ENCODE data around the gene ARMC9. TPM values are rescaled to one million over a fixed set of nuclear protein-coding genes. Genes with fewer than 3 reads are reported as not detected.

ARMC9 gene
- total RNA-seq, 1 donor from 2014 or later: 9.0 TPM

DNA sequence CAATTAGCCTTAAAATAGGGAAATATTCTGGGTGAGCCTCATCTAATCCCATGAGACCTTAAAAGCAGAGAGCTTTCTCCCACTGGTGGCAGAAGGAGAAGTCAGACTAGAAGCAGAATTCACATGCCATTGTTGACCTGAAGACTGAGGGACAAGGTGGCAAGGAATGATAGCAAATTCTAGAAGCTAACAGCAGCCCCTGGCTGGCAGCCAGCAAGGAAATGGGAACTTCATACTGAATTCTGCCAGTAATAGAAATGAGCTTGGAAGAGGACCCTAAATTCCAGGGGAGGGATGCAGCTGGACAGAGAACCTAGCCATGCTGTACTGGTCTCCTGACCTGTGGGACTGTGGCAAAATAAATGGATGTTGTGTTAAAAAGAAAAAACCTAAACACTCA is 216.6 kb downstream of the ARMC9 start:
- ChIA-PET CTCF (interaction anchor here (0.7 to 4.7 kb wide), 3 partner anchors 187 to 188 kb away, joined by 3 to 36 read pairs (median 4); no protein-coding TSS in a partner anchor), POLR2A (interaction anchor here (0.5 kb wide), 1 partner anchor 135 kb away, joined by 3 read pairs; no protein-coding TSS in a partner anchor)
- no peak overlapping the region for H3K27ac Mint-ChIP-seq
- ATAC-seq (ENCODE audit: low read depth) (no peak), DNase-seq (no peak)
- intact Hi-C loops (cut with micrococcal nuclease): no loop called here
- TF ChIP-seq, protein P1, sequence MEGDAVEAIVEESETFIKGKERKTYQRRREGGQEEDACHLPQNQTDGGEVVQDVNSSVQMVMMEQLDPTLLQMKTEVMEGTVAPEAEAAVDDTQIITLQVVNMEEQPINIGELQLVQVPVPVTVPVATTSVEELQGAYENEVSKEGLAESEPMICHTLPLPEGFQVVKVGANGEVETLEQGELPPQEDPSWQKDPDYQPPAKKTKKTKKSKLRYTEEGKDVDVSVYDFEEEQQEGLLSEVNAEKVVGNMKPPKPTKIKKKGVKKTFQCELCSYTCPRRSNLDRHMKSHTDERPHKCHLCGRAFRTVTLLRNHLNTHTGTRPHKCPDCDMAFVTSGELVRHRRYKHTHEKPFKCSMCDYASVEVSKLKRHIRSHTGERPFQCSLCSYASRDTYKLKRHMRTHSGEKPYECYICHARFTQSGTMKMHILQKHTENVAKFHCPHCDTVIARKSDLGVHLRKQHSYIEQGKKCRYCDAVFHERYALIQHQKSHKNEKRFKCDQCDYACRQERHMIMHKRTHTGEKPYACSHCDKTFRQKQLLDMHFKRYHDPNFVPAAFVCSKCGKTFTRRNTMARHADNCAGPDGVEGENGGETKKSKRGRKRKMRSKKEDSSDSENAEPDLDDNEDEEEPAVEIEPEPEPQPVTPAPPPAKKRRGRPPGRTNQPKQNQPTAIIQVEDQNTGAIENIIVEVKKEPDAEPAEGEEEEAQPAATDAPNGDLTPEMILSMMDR (IDR thresholded peaks at IDR 0.05): no peak
- H3K9me3 Mint-ChIP-seq: peaks cover 2% of the 10 kb centered on the region
- H3K27me3 Mint-ChIP-seq: peaks cover 13% of the 10 kb centered on the region
- H3K4me3 Mint-ChIP-seq: no peak overlapping the region
- H3K36me3 Mint-ChIP-seq (ENCODE audit: low read depth): no peaks in the 10 kb centered on the region
- peaks cover 9% of the 10 kb centered on the region for H3K4me1 Mint-ChIP-seq

- CTCF ChIA-PET: no interaction called here
Measured at GRCh38 chr2:231418820-231419640, 220.6 kb downstream of the ARMC9 start.

GRCh38 chr2:231421051-231421580 is 222.7 kb downstream of the ARMC9 start:
- no peaks in the 10 kb centered on the region for H3K4me1 Mint-ChIP-seq
- CTCF ChIA-PET: no interaction called here

More at GRCh38 chr2:231418820-231419640, 220.6 kb downstream of the ARMC9 start:
- H3K4me1 Mint-ChIP-seq: no peaks in the 10 kb centered on the region
- no peaks in the 10 kb centered on the region for H3K9me3 Mint-ChIP-seq
- POLR2A ChIA-PET: interaction anchor here (0.6 kb wide), 1 partner anchor 19 kb away, joined by 11 read pairs; no protein-coding TSS in a partner anchor
- H3K27ac Mint-ChIP-seq: no peak overlapping the region
- ATAC-seq (ENCODE audit: low read depth) (no peak), DNase-seq (no peak)
- intact Hi-C loops (cut with micrococcal nuclease): no loop called here
- TF ChIP-seq, protein P1 (IDR thresholded peaks at IDR 0.05): no peak
- H3K27me3 Mint-ChIP-seq: peaks cover 7% of the 10 kb centered on the region
- H3K36me3 Mint-ChIP-seq (ENCODE audit: low read depth): no peaks in the 10 kb centered on the region
- no peak overlapping the region for H3K4me3 Mint-ChIP-seq

DNA sequence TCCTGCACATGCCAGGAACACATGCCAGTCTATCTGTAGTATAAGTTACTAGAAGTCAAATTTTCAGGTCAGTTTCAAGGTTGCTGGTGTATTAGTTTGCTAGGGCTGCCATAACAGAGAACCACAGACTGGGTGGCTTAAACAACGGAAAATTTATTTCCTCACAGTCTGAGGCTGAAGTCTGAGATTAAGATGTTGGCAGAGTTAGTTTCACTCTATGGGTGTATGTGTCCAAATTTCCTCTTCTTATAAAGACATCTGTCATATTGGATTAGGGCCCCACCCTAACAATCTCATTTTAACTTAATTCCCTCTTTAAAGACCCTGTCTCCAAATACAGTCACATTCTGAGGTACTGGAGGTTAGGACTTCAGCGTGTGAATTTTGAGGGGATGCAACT is 223.6 kb downstream of the ARMC9 start:
- H3K36me3 Mint-ChIP-seq (ENCODE audit: low read depth): no peaks in the 10 kb centered on the region
- TF ChIP-seq, protein P1 (IDR thresholded peaks at IDR 0.05): no peak
- H3K27ac Mint-ChIP-seq: no peak overlapping the region
- no peak for ATAC-seq (ENCODE audit: low read depth)
- POLR2A ChIA-PET: no interaction called here
- CTCF ChIA-PET: no interaction called here
- intact Hi-C loops (cut with micrococcal nuclease): no loop called here
- no peak for DNase-seq
- H3K9me3 Mint-ChIP-seq: no peaks in the 10 kb centered on the region
- H3K4me1 Mint-ChIP-seq: no peaks in the 10 kb centered on the region
- H3K4me3 Mint-ChIP-seq: no peak overlapping the region
- H3K27me3 Mint-ChIP-seq: peaks cover 2% of the 10 kb centered on the region

More at GRCh38 chr2:231421051-231421580, 222.7 kb downstream of the ARMC9 start:
- Mint-ChIP-seq H3K27ac (no peak overlapping the region), H3K4me3 (no peak overlapping the region), H3K36me3 (ENCODE audit: low read depth) (no peaks in the 10 kb centered on the region), H3K27me3 (peaks cover 2% of the 10 kb centered on the region), H3K9me3 (no peaks in the 10 kb centered on the region)
- POLR2A ChIA-PET: no interaction called here
- intact Hi-C loops (cut with micrococcal nuclease): no loop called here
- TF ChIP-seq, protein P1 (IDR thresholded peaks at IDR 0.05): no peak
- ATAC-seq (ENCODE audit: low read depth) (no peak), DNase-seq (no peak)

GRCh38 chr2:231423176-231423575 is 224.7 kb downstream of the ARMC9 start:
- Mint-ChIP-seq H3K27me3 (peaks cover 2% of the 10 kb centered on the region), H3K27ac (no peak overlapping the region), H3K4me3 (no peak overlapping the region), H3K4me1 (no peaks in the 10 kb centered on the region), H3K9me3 (no peaks in the 10 kb centered on the region), H3K36me3 (ENCODE audit: low read depth) (no peaks in the 10 kb centered on the region)
- ATAC-seq (ENCODE audit: low read depth) (no peak), DNase-seq (no peak)
- CTCF ChIA-PET: no interaction called here
- TF ChIP-seq, protein P1 (IDR thresholded peaks at IDR 0.05): no peak
- POLR2A ChIA-PET: no interaction called here
- intact Hi-C loops (cut with micrococcal nuclease): no loop called here
